ENCODE data around the gene MYO1B.

MYO1B gene

GRCh38 chr2:191255271-191255670 is 10.1 kb downstream of the MYO1B start:
- 93 to 97% methylated on average over 4 of the region's 4 CpGs for WGBS, 2 experiments
- H3K4me3 ChIP-seq (ENCODE audit: insufficient read depth, low read depth, low read length), result no peak overlapping the region
- no peak overlapping the region for H3K27ac ChIP-seq (ENCODE audit: insufficient read depth, low read depth, low read length, poor library complexity, severe bottlenecking)
- H3K4me1 ChIP-seq (ENCODE audit: control insufficient read depth, insufficient read depth, low read length), result peaks cover 34% of the 10 kb centered on the region
- H3K27me3 ChIP-seq (ENCODE audit: control insufficient read depth, insufficient read depth, low read length, poor library complexity, severe bottlenecking), result no peaks in the 10 kb centered on the region
- H3K9me3 ChIP-seq (ENCODE audit: control insufficient read depth, low read length), result no peaks in the 10 kb centered on the region
- no peaks in the 10 kb centered on the region for H3K36me3 ChIP-seq (ENCODE audit: control insufficient read depth, insufficient read depth, low read length)

GRCh38 chr2:191255756-191256312 is 10.6 kb downstream of the MYO1B start:
- Histone ChIP-seq H3K4me3 (ENCODE audit: insufficient read depth, low read depth, low read length) (no peak overlapping the region), H3K27ac (ENCODE audit: insufficient read depth, low read depth, low read length, poor library complexity, severe bottlenecking) (no peak overlapping the region), H3K36me3 (ENCODE audit: control insufficient read depth, insufficient read depth, low read length) (no peaks in the 10 kb centered on the region), H3K27me3 (ENCODE audit: control insufficient read depth, insufficient read depth, low read length, poor library complexity, severe bottlenecking) (no peaks in the 10 kb centered on the region), H3K4me1 (ENCODE audit: control insufficient read depth, insufficient read depth, low read length) (peaks cover 32% of the 10 kb centered on the region), H3K9me3 (ENCODE audit: control insufficient read depth, low read length) (no peaks in the 10 kb centered on the region)
- 71 to 76% methylated on average over 7 of the region's 7 CpGs for WGBS, 2 experiments

- no peak overlapping the region for H3K27ac ChIP-seq (ENCODE audit: insufficient read depth, low read depth, low read length, poor library complexity, severe bottlenecking)
- H3K4me3 ChIP-seq (ENCODE audit: insufficient read depth, low read depth, low read length), result no peak overlapping the region
- H3K36me3 ChIP-seq (ENCODE audit: control insufficient read depth, insufficient read depth, low read length), result no peaks in the 10 kb centered on the region
- H3K27me3 ChIP-seq (ENCODE audit: control insufficient read depth, insufficient read depth, low read length, poor library complexity, severe bottlenecking), result no peaks in the 10 kb centered on the region
- no peaks in the 10 kb centered on the region for H3K9me3 ChIP-seq (ENCODE audit: control insufficient read depth, low read length)
- 96 to 97% methylated on average over 4 of the region's 5 CpGs for WGBS, 2 experiments
- peaks cover 19% of the 10 kb centered on the region for H3K4me1 ChIP-seq (ENCODE audit: control insufficient read depth, insufficient read depth, low read length)
Observed at GRCh38 chr2:191257934-191258333, 12.7 kb downstream of the MYO1B start.

- H3K9me3 ChIP-seq (ENCODE audit: control insufficient read depth, low read length), result no peaks in the 10 kb centered on the region
- no peak overlapping the region for H3K27ac ChIP-seq (ENCODE audit: insufficient read depth, low read depth, low read length, poor library complexity, severe bottlenecking)
- peaks cover 15% of the 10 kb centered on the region for H3K4me1 ChIP-seq (ENCODE audit: control insufficient read depth, insufficient read depth, low read length)
- WGBS, 2 experiments, result 61 to 62% methylated on average over 3 of the region's 3 CpGs
- no peak overlapping the region for H3K4me3 ChIP-seq (ENCODE audit: insufficient read depth, low read depth, low read length)
- no peaks in the 10 kb centered on the region for H3K27me3 ChIP-seq (ENCODE audit: control insufficient read depth, insufficient read depth, low read length, poor library complexity, severe bottlenecking)
- no peaks in the 10 kb centered on the region for H3K36me3 ChIP-seq (ENCODE audit: control insufficient read depth, insufficient read depth, low read length)
Observed at GRCh38 chr2:191258996-191259395, 13.8 kb downstream of the MYO1B start.

- Histone ChIP-seq H3K36me3 (ENCODE audit: control insufficient read depth, insufficient read depth, low read length) (no peaks in the 10 kb centered on the region), H3K4me3 (ENCODE audit: insufficient read depth, low read depth, low read length) (no peak overlapping the region), H3K27me3 (ENCODE audit: control insufficient read depth, insufficient read depth, low read length, poor library complexity, severe bottlenecking) (no peaks in the 10 kb centered on the region), H3K4me1 (ENCODE audit: control insufficient read depth, insufficient read depth, low read length) (no peaks in the 10 kb centered on the region), H3K27ac (ENCODE audit: insufficient read depth, low read depth, low read length, poor library complexity, severe bottlenecking) (no peak overlapping the region), H3K9me3 (ENCODE audit: control insufficient read depth, low read length) (no peaks in the 10 kb centered on the region)
- 94 to 95% methylated on average over 5 of the region's 5 CpGs for WGBS, 2 experiments
Observed at GRCh38 chr2:191262436-191262835, 17.2 kb downstream of the MYO1B start.

- Histone ChIP-seq H3K27ac (ENCODE audit: insufficient read depth, low read depth, low read length, poor library complexity, severe bottlenecking) (no peak overlapping the region), H3K4me1 (ENCODE audit: control insufficient read depth, insufficient read depth, low read length) (no peaks in the 10 kb centered on the region), H3K27me3 (ENCODE audit: control insufficient read depth, insufficient read depth, low read length, poor library complexity, severe bottlenecking) (no peaks in the 10 kb centered on the region), H3K4me3 (ENCODE audit: insufficient read depth, low read depth, low read length) (no peak overlapping the region), H3K36me3 (ENCODE audit: control insufficient read depth, insufficient read depth, low read length) (no peaks in the 10 kb centered on the region), H3K9me3 (ENCODE audit: control insufficient read depth, low read length) (no peaks in the 10 kb centered on the region)
- 78 to 100% methylated on average over 1 to 2 of the region's 2 CpGs for WGBS, 2 experiments
Observed at GRCh38 chr2:191263050-191263449, 17.8 kb downstream of the MYO1B start.

GRCh38 chr2:191264647-191265081 is 19.5 kb downstream of the MYO1B start:
- no peaks in the 10 kb centered on the region for H3K9me3 ChIP-seq (ENCODE audit: control insufficient read depth, low read length)
- no peaks in the 10 kb centered on the region for H3K36me3 ChIP-seq (ENCODE audit: control insufficient read depth, insufficient read depth, low read length)
- no peak overlapping the region for H3K4me3 ChIP-seq (ENCODE audit: insufficient read depth, low read depth, low read length)
- WGBS, 2 experiments, result 90% methylated on average over 3 of the region's 3 CpGs
- no peaks in the 10 kb centered on the region for H3K4me1 ChIP-seq (ENCODE audit: control insufficient read depth, insufficient read depth, low read length)
- no peaks in the 10 kb centered on the region for H3K27me3 ChIP-seq (ENCODE audit: control insufficient read depth, insufficient read depth, low read length, poor library complexity, severe bottlenecking)
- H3K27ac ChIP-seq (ENCODE audit: insufficient read depth, low read depth, low read length, poor library complexity, severe bottlenecking), result no peak overlapping the region

- 91 to 92% methylated on average over 15 of the region's 15 CpGs for WGBS, 2 experiments
- Histone ChIP-seq H3K4me1 (ENCODE audit: control insufficient read depth, insufficient read depth, low read length) (peaks cover 3% of the 10 kb centered on the region), H3K9me3 (ENCODE audit: control insufficient read depth, low read length) (no peaks in the 10 kb centered on the region), H3K4me3 (ENCODE audit: insufficient read depth, low read depth, low read length) (no peak overlapping the region), H3K36me3 (ENCODE audit: control insufficient read depth, insufficient read depth, low read length) (no peaks in the 10 kb centered on the region), H3K27ac (ENCODE audit: insufficient read depth, low read depth, low read length, poor library complexity, severe bottlenecking) (no peak overlapping the region), H3K27me3 (ENCODE audit: control insufficient read depth, insufficient read depth, low read length, poor library complexity, severe bottlenecking) (no peaks in the 10 kb centered on the region)
Observed at GRCh38 chr2:191265311-191266170, 20.3 kb downstream of the MYO1B start.

- WGBS, 2 experiments, result 98 to 99% methylated on average over 2 of the region's 2 CpGs
- H3K4me3 ChIP-seq (ENCODE audit: insufficient read depth, low read depth, low read length), result no peak overlapping the region
- H3K36me3 ChIP-seq (ENCODE audit: control insufficient read depth, insufficient read depth, low read length), result no peaks in the 10 kb centered on the region
- H3K9me3 ChIP-seq (ENCODE audit: control insufficient read depth, low read length), result no peaks in the 10 kb centered on the region
- H3K27me3 ChIP-seq (ENCODE audit: control insufficient read depth, insufficient read depth, low read length, poor library complexity, severe bottlenecking), result no peaks in the 10 kb centered on the region
- H3K4me1 ChIP-seq (ENCODE audit: control insufficient read depth, insufficient read depth, low read length), result peaks cover 9% of the 10 kb centered on the region
- no peak overlapping the region for H3K27ac ChIP-seq (ENCODE audit: insufficient read depth, low read depth, low read length, poor library complexity, severe bottlenecking)
Observed at GRCh38 chr2:191266201-191266600, 21.0 kb downstream of the MYO1B start.

- Histone ChIP-seq H3K36me3 (ENCODE audit: control insufficient read depth, insufficient read depth, low read length) (no peaks in the 10 kb centered on the region), H3K4me3 (ENCODE audit: insufficient read depth, low read depth, low read length) (no peak overlapping the region), H3K4me1 (ENCODE audit: control insufficient read depth, insufficient read depth, low read length) (peaks cover 10% of the 10 kb centered on the region), H3K27ac (ENCODE audit: insufficient read depth, low read depth, low read length, poor library complexity, severe bottlenecking) (no peak overlapping the region), H3K27me3 (ENCODE audit: control insufficient read depth, insufficient read depth, low read length, poor library complexity, severe bottlenecking) (no peaks in the 10 kb centered on the region), H3K9me3 (ENCODE audit: control insufficient read depth, low read length) (no peaks in the 10 kb centered on the region)
- 93 to 96% methylated on average over 1 of the region's 1 CpG for WGBS, 2 experiments
Observed at GRCh38 chr2:191268596-191268995, 23.4 kb downstream of the MYO1B start.

Data from ectodermal cell (in vitro differentiated cells).